IMR-90 (cell line): ENCODE measurements around the gene SLC66A1. TPM values are rescaled to one million over a fixed set of nuclear protein-coding genes. Genes with fewer than 3 reads are reported as not detected.

Experiments used
- ATAC-seq: fragments of 200-7000 bp; cut with Tn5 transposase; 2 replicates; pipeline ENCODE4 v1.9.1; 2020; ENCODE audit warnings: low read depth, mild to moderate bottlenecking, moderate library complexity
- BruUV-seq: library from RNA; stranded (reverse); fragments of 400-500 nt; replicated peaks from 2 replicates; lab custom pipeline; 2021; lab: Mats Ljungman, UMichigan
- CTCF ChIA-PET: fragments of 300-600 bp; formaldehyde crosslinking; extraction: SDS; loops from one replicate; lab custom pipeline; 2021; ENCODE audit warnings: antibody characterized with exemption; lab: Yijun Ruan, JAX
- POLR2A ChIA-PET: fragments of 300-600 bp; sonication (Branson Sonifier 250); formaldehyde crosslinking; loops from one replicate; lab custom pipeline; 2022; ENCODE audit warnings: antibody characterized with exemption; ENCODE audit not compliant: unreplicated experiment; lab: Charles Lee
- DNase-seq: peaks from one replicate; pipeline ENCODE4 v3.0.0; 2013
- H2AFZ ChIP-seq: replicated peaks from 2 replicates; pipeline ENCODE3; 2013; ENCODE audit warnings: low read length, mild to moderate bottlenecking; ENCODE audit not compliant: poor library complexity
- H2AK5ac ChIP-seq: 2 replicates; pipeline ENCODE4 v1.6.1; 2013; ENCODE audit warnings: low read depth, low read length, inconsistent platforms
- H2AK9ac ChIP-seq: replicated peaks from 2 replicates; pipeline ENCODE3; 2013; ENCODE audit warnings: mild to moderate bottlenecking, low read depth, low read length, moderate library complexity; ENCODE audit not compliant: poor library complexity
- H2BK120ac ChIP-seq: 2 replicates; pipeline ENCODE4 v1.6.1; 2013; ENCODE audit warnings: low read depth, low read length, inconsistent platforms
- H2BK15ac ChIP-seq: 3 replicates; pipeline ENCODE4 v1.6.1; 2013; ENCODE audit warnings: low read depth, low read length, inconsistent platforms
- H2BK20ac ChIP-seq: 2 replicates; pipeline ENCODE4 v1.6.1; 2013; ENCODE audit warnings: low read depth, mild to moderate bottlenecking, inconsistent platforms, low read length, moderate library complexity
- H2BK5ac ChIP-seq: 2 replicates; pipeline ENCODE4 v1.6.1; 2013; ENCODE audit warnings: mild to moderate bottlenecking, low read depth, low read length, inconsistent platforms; ENCODE audit not compliant: poor library complexity, severe bottlenecking
- H3K14ac ChIP-seq: replicated peaks from 2 replicates; pipeline ENCODE4 v1.6.1; 2013; ENCODE audit warnings: low read depth, low read length, inconsistent platforms
- H3K18ac ChIP-seq: 2 replicates; pipeline ENCODE4 v1.6.1; 2013; ENCODE audit warnings: low read depth, low read length, control low read depth
- H3K23ac ChIP-seq: 2 replicates; pipeline ENCODE4 v1.6.1; 2013; ENCODE audit warnings: low read depth, low read length, inconsistent platforms
- H3K27ac ChIP-seq: 2 replicates; pipeline ENCODE4 v1.5.1; 2013; ENCODE audit warnings: mild to moderate bottlenecking, control low read depth, low read length; ENCODE audit not compliant: insufficient read depth
- H3K27me3 ChIP-seq: 2 replicates; pipeline ENCODE4 v1.6.1; 2013; ENCODE audit warnings: low read length; ENCODE audit not compliant: control insufficient read depth, insufficient read depth
- H3K36me3 ChIP-seq: 2 replicates; pipeline ENCODE4 v1.6.1; 2013; ENCODE audit warnings: low read length, mixed read lengths; ENCODE audit not compliant: control insufficient read depth, insufficient read depth
- H3K4ac ChIP-seq: 2 replicates; pipeline ENCODE4 v1.6.1; 2013; ENCODE audit warnings: low read depth, low read length, inconsistent platforms
- H3K4me1 ChIP-seq: 2 replicates; pipeline ENCODE4 v1.6.1; 2013; ENCODE audit warnings: low read length, mixed read lengths; ENCODE audit not compliant: control insufficient read depth, insufficient read depth
- H3K4me2 ChIP-seq: 2 replicates; pipeline ENCODE4 v1.6.1; 2013; ENCODE audit warnings: low read depth, mild to moderate bottlenecking, control low read depth, low read length, moderate library complexity
- H3K4me3 ChIP-seq: 2 replicates; pipeline ENCODE4 v1.5.1; 2013; ENCODE audit warnings: low read depth, mild to moderate bottlenecking, control low read depth, low read length, moderate library complexity; ENCODE audit not compliant: insufficient read depth
- H3K56ac ChIP-seq: 2 replicates; pipeline ENCODE4 v1.6.1; 2013; ENCODE audit warnings: low read length, inconsistent platforms; ENCODE audit not compliant: insufficient read depth; ENCODE audit errors: extremely low read depth
- H3K79me1 ChIP-seq, 2 experiments: 2 replicates each; pipeline ENCODE4 v1.6.1; 2013; ENCODE audit warnings: low read length in 2 of 2, inconsistent platforms in 1 of 2, low read depth in 1 of 2
- H3K9ac ChIP-seq: 2 replicates; pipeline ENCODE4 v1.6.1; 2013; ENCODE audit warnings: low read depth, low read length, control low read depth
- H3K9me1 ChIP-seq: 2 replicates; pipeline ENCODE4 v1.6.1; 2013; ENCODE audit warnings: low read length, inconsistent platforms; ENCODE audit not compliant: insufficient read depth
- H3K9me3 ChIP-seq: 2 replicates; pipeline ENCODE4 v1.6.1; 2013; ENCODE audit warnings: low read length; ENCODE audit not compliant: control insufficient read depth, insufficient read depth
- H4K20me1 ChIP-seq: 2 replicates; pipeline ENCODE4 v1.6.1; 2013; ENCODE audit warnings: low read length, inconsistent platforms; ENCODE audit not compliant: insufficient read depth
- H4K5ac ChIP-seq: 2 replicates; pipeline ENCODE4 v1.6.1; 2013; ENCODE audit warnings: mild to moderate bottlenecking, low read depth, low read length, control low read depth
- H4K8ac ChIP-seq, 2 experiments: 2 replicates each; pipeline ENCODE4 v1.6.1; 2013; ENCODE audit warnings: low read depth in 2 of 2, low read length in 2 of 2, control low read depth in 1 of 2, inconsistent platforms in 1 of 2
- H4K91ac ChIP-seq: 2 replicates; pipeline ENCODE4 v1.6.1; 2013; ENCODE audit warnings: low read depth, low read length, inconsistent platforms; ENCODE audit not compliant: insufficient read depth
- CHD1 ChIP-seq: IDR thresholded peaks from 2 replicates; pipeline ENCODE4 v1.6.1; 2012; ENCODE audit warnings: low read depth, low read length, improper control_type of control experiment
- FOS ChIP-seq: fragments of 150-350 bp; IDR thresholded peaks from 2 replicates; pipeline ENCODE4 v1.6.1; 2016; ENCODE audit warnings: low read depth, low read length
- MXI1 ChIP-seq: IDR thresholded peaks from 2 replicates; pipeline ENCODE4 v1.6.1; 2012; ENCODE audit warnings: low read depth, mild to moderate bottlenecking, low read length, moderate library complexity, borderline replicate concordance
- NFE2L2 ChIP-seq: fragments of 150-350 bp; IDR thresholded peaks from 2 replicates; pipeline ENCODE4 v1.6.1; 2016; ENCODE audit warnings: low read depth, mild to moderate bottlenecking, low read length
- POLR2A ChIP-seq: IDR thresholded peaks from 2 replicates; pipeline ENCODE4 v1.6.1; 2012; ENCODE audit warnings: mild to moderate bottlenecking, low read depth, low read length
- RAD21 ChIP-seq: IDR thresholded peaks from 2 replicates; pipeline ENCODE4 v1.6.1; 2012; ENCODE audit warnings: low read length, improper control_type of control experiment
- WGBS, 2 experiments: methylation state at CpG; one replicate each; pipeline versions ENCODE4 v1.1.5 to v1.1.7; 2013; ENCODE audit warnings: missing lambda C conversion rate in 2 of 2; ENCODE audit not compliant: insufficient read length in 1 of 2; ENCODE audit errors: extremely low coverage in 2 of 2; 5-methylcytosine and 5-hydroxymethylcytosine counted together
- dilution Hi-C: fragments of 300-500 bp; cut with HindIII; formaldehyde crosslinking; loops from one replicate; pipeline ENCODE4 v1.14.3; 2018; ENCODE audit warnings: low sequenced_read_pairs; ENCODE audit not compliant: unreplicated experiment
- in situ Hi-C: fragments of 300-500 bp; cut with MboI; formaldehyde crosslinking; loops from 3 replicates; pipeline ENCODE4 v1.14.3; 2019; ENCODE audit warnings: low sequenced_read_pairs, inconsistent platforms, mixed read lengths
- intact Hi-C: fragments of 100-400 bp; cut with micrococcal nuclease; formaldehyde crosslinking; loops from 2 replicates; pipeline ENCODE4 v1.10.0; 2022
- polyA plus RNA-seq, 3 experiments: library from polyadenylated mRNA; depleted of rRNA; stranded (reverse); fragments of >200 nt; gene quantifications; 2 replicates each; pipeline ENCODE4 v1.2.3, GENCODE V29; 2012; ENCODE audit warnings: low replicate concordance in 1 of 3
- total RNA-seq: library from RNA; depleted of rRNA; stranded (reverse); fragments of >200 nt; gene quantifications from 2 replicates; pipeline ENCODE4 v1.2.3, GENCODE V29; 2012
- TF ChIP-seq, protein P1 (sequence below): fragments of 150-350 bp; IDR thresholded peaks from 2 replicates; pipeline ENCODE4 v1.6.1; 2017; ENCODE audit warnings: mild to moderate bottlenecking, antibody characterized with exemption, low read length, low read depth

SLC66A1 gene
- total and polyA plus RNA-seq, 2 of the 4 experiments (the other 2 are of a cell fraction): 6.8 to 18.9 TPM

DNA sequence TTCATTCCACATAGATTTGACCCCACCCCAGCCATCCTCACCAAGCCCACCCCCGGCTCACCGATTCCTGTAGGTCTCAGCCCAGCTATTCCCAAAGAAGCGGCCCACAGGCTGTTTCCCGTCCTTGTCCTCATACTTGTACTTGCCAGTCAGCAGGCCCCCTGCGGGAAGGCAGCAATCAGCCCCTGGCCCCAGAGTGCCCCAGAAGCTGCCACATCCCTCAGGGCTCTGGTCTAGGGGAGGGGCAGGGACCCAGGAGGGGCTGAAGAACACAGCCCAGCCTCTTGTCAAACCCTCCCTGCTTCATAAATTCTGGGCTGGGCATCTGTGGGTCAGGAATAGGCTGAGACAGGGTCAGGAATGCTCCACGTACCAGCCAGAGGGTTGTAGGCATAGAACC, 5.2 kb upstream of the SLC66A1 start:
- H4K5ac ChIP-seq: no peak overlapping the region
- H3K9me3 ChIP-seq: no peaks in the 10 kb centered on the region
- H3K14ac ChIP-seq: no peak overlapping the region
- no peak overlapping the region for H2AK5ac ChIP-seq
- CTCF ChIA-PET: no interaction called here
- 93% methylated on average over 4 of the region's 6 CpGs; no CpG with 5 or more reads in 1 of the 2 experiments for WGBS, 2 experiments
- H3K27ac ChIP-seq: no peak overlapping the region
- H4K8ac ChIP-seq: no peak overlapping the region
- no peak overlapping the region for H3K4me3 ChIP-seq
- DNase-seq (no peak), ATAC-seq (no peak)
- no peaks in the 10 kb centered on the region for H3K27me3 ChIP-seq
- no peak overlapping the region for H2BK15ac ChIP-seq
- H2BK20ac ChIP-seq: no peak overlapping the region
- H3K9ac ChIP-seq: no peak overlapping the region
- H4K20me1 ChIP-seq: peaks cover 14% of the 10 kb centered on the region
- no TSS peak for BruUV-seq
- no peak overlapping the region for H3K18ac ChIP-seq
- H2AFZ ChIP-seq: no peak overlapping the region
- H4K91ac ChIP-seq: no peak overlapping the region
- TF ChIP-seq CHD1 (no peak), NFE2L2 (no peak), FOS (no peak), MXI1 (no peak), POLR2A (no peak), RAD21 (no peak)
- TF ChIP-seq, protein P1, sequence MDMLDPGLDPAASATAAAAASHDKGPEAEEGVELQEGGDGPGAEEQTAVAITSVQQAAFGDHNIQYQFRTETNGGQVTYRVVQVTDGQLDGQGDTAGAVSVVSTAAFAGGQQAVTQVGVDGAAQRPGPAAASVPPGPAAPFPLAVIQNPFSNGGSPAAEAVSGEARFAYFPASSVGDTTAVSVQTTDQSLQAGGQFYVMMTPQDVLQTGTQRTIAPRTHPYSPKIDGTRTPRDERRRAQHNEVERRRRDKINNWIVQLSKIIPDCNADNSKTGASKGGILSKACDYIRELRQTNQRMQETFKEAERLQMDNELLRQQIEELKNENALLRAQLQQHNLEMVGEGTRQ: no peak
- H3K36me3 ChIP-seq: peaks cover 48% of the 10 kb centered on the region
- no peak overlapping the region for H3K56ac ChIP-seq
- no peak overlapping the region for H2BK120ac ChIP-seq
- H3K4ac ChIP-seq: no peak overlapping the region
- H3K23ac ChIP-seq: no peak overlapping the region
- dilution Hi-C loops: no loop called here
- in situ Hi-C loops: no loop called here
- H2AK9ac ChIP-seq: no peak overlapping the region
- H3K79me1 ChIP-seq: peaks cover 14 to 32% of the 10 kb centered on the region in 2 experiments
- no peak overlapping the region for H3K4me2 ChIP-seq
- intact Hi-C loops: no loop called here
- POLR2A ChIA-PET: no interaction called here
- H2BK5ac ChIP-seq: no peak overlapping the region
- peaks cover 12% of the 10 kb centered on the region for H3K4me1 ChIP-seq
- peaks cover 6% of the 10 kb centered on the region for H3K9me1 ChIP-seq
